ENCODE data around the gene TBC1D22A. TPM values are rescaled to one million over a fixed set of nuclear protein-coding genes. Genes with fewer than 3 reads are reported as not detected.

The TBC1D22A gene
- total RNA-seq, 2 donors from 2014 or later, result 21.5 to 23.1 TPM

GRCh38 chr22:46806794-46807193, 44.3 kb downstream of the TBC1D22A start:
- Histone ChIP-seq H3K27ac (no peak overlapping the region), H3K9me3 (no peaks in the 10 kb centered on the region), H3K4me1 (peaks cover 7% of the 10 kb centered on the region), H3K27me3 (no peaks in the 10 kb centered on the region), H3K4me3 (no peak overlapping the region), H3K36me3 (replicated peaks in 1 of 2; ENCODE audit: insufficient read depth in 1 of 2, low read depth in 2 of 2) (no peaks in the 10 kb centered on the region)
- intact Hi-C loops (cut with DNase I), result no loop called here
- ATAC-seq (no peak), DNase-seq (no peak)
- 73 to 90% methylated on average over 7 of the region's 7 CpGs for WGBS, 2 donors
- TF ChIP-seq POLR2A (IDR thresholded peaks at IDR 0.05) (no peak), CTCF (IDR thresholded peaks at IDR 0.05) (no peak)

GRCh38 chr22:46807458-46807857, 45.0 kb downstream of the TBC1D22A start:
- intact Hi-C loops (cut with DNase I), result no loop called here
- DNase-seq (no peak), ATAC-seq (no peak)
- no peaks in the 10 kb centered on the region for H3K27me3 ChIP-seq
- peaks cover 7% of the 10 kb centered on the region for H3K4me1 ChIP-seq
- no peaks in the 10 kb centered on the region for H3K9me3 ChIP-seq
- no peak overlapping the region for H3K4me3 ChIP-seq
- H3K36me3 ChIP-seq (replicated peaks in 1 of 2; ENCODE audit: insufficient read depth in 1 of 2, low read depth in 2 of 2), result no peaks in the 10 kb centered on the region
- 90 to 91% methylated on average over 6 of the region's 6 CpGs for WGBS, 2 donors
- no peak for TF ChIP-seq POLR2A (IDR thresholded peaks at IDR 0.05)
- no peak overlapping the region for H3K27ac ChIP-seq

GRCh38 chr22:46809153-46809885, 46.9 kb downstream of the TBC1D22A start:
- Histone ChIP-seq H3K27ac (no peak overlapping the region), H3K9me3 (no peaks in the 10 kb centered on the region), H3K4me3 (no peak overlapping the region), H3K4me1 (no peaks in the 10 kb centered on the region), H3K36me3 (replicated peaks in 1 of 2; ENCODE audit: insufficient read depth in 1 of 2, low read depth in 2 of 2) (no peaks in the 10 kb centered on the region), H3K27me3 (no peaks in the 10 kb centered on the region)
- WGBS, 2 donors, result 99% methylated on average over 17 of the region's 17 CpGs
- no peak for TF ChIP-seq CTCF (IDR thresholded peaks at IDR 0.05)
- TF ChIP-seq POLR2A (IDR thresholded peaks at IDR 0.05), result no peak
- DNase-seq (no peak), ATAC-seq (no peak)
- intact Hi-C loops (cut with DNase I), result no loop called here

GRCh38 chr22:46810856-46811786, 48.7 kb downstream of the TBC1D22A start:
- no peak for DNase-seq
- TF ChIP-seq POLR2A (IDR thresholded peaks at IDR 0.05) (no peak), CTCF (IDR thresholded peaks at IDR 0.05) (no peak)
- Histone ChIP-seq H3K9me3 (no peaks in the 10 kb centered on the region), H3K4me3 (no peak overlapping the region), H3K27ac (no peak overlapping the region), H3K4me1 (peaks cover 7% of the 10 kb centered on the region), H3K27me3 (no peaks in the 10 kb centered on the region), H3K36me3 (replicated peaks in 1 of 2; ENCODE audit: insufficient read depth in 1 of 2, low read depth in 2 of 2) (no peaks in the 10 kb centered on the region)
- intact Hi-C loops (cut with DNase I), result no loop called here
- ATAC-seq, result no peak
- 91 to 96% methylated on average over 20 to 21 of the region's 21 CpGs for WGBS, 2 donors

GRCh38 chr22:46812034-46812605, 49.7 kb downstream of the TBC1D22A start:
- 77 to 94% methylated on average over 6 to 10 of the region's 10 CpGs for WGBS, 2 donors
- Histone ChIP-seq H3K27ac (no peak overlapping the region), H3K36me3 (replicated peaks in 1 of 2; ENCODE audit: insufficient read depth in 1 of 2, low read depth in 2 of 2) (no peaks in the 10 kb centered on the region), H3K27me3 (no peaks in the 10 kb centered on the region), H3K4me3 (no peak overlapping the region), H3K4me1 (peaks cover 15% of the 10 kb centered on the region), H3K9me3 (no peaks in the 10 kb centered on the region)
- intact Hi-C loops (cut with DNase I), result no loop called here
- DNase-seq (no peak), ATAC-seq (no peak)
- TF ChIP-seq CTCF (IDR thresholded peaks at IDR 0.05) (no peak), POLR2A (IDR thresholded peaks at IDR 0.05) (no peak)
